Liver (tissue), 9 donors: ENCODE data around the gene CORO7. TPM values are rescaled to one million over a fixed set of nuclear protein-coding genes. Genes with fewer than 3 reads are reported as not detected.

Experiments
- DNase-seq: peaks from one replicate; pipeline ENCODE4 v3.0.0-alpha.2; 2017; ENCODE audit warnings: low spot score
- H3K27ac ChIP-seq, 2 donors: one replicate each; pipeline ENCODE4 v1.7.0; 2013; ENCODE audit warnings: inconsistent platforms in 2 of 2, low read length in 2 of 2, control low read depth in 1 of 2, low read depth in 1 of 2, mild to moderate bottlenecking in 1 of 2
- H3K27me3 ChIP-seq, 4 donors: one replicate each; pipeline versions ENCODE4 v1.6.1 to v1.7.0; 2013; ENCODE audit warnings: low read length in 3 of 4, inconsistent platforms in 1 of 4, mild to moderate bottlenecking in 1 of 4, moderate library complexity in 1 of 4; ENCODE audit not compliant: control insufficient read depth in 4 of 4, insufficient read depth in 4 of 4
- H3K36me3 ChIP-seq, 4 donors: one replicate each; pipeline versions ENCODE4 v1.6.1 to v1.7.0; 2013; ENCODE audit warnings: low read length in 3 of 4, mild to moderate bottlenecking in 3 of 4, low read depth in 1 of 4, moderate library complexity in 1 of 4; ENCODE audit not compliant: control insufficient read depth in 4 of 4, insufficient read depth in 3 of 4
- H3K4me1 ChIP-seq, 4 donors: one replicate each; pipeline versions ENCODE4 v1.6.1 to v1.7.0; 2013; ENCODE audit warnings: low read length in 3 of 4, mild to moderate bottlenecking in 3 of 4, moderate library complexity in 1 of 4; ENCODE audit not compliant: control insufficient read depth in 4 of 4, insufficient read depth in 4 of 4
- H3K4me3 ChIP-seq, 3 donors: one replicate each; pipeline versions ENCODE4 v1.6.1 to v1.7.0; 2013; ENCODE audit warnings: low read length in 3 of 3, control low read depth in 1 of 3, low read depth in 1 of 3, mild to moderate bottlenecking in 1 of 3
- H3K9ac ChIP-seq, 2 donors: one replicate each; pipeline ENCODE4 v1.7.0; 2013; ENCODE audit warnings: low read length in 2 of 2, mild to moderate bottlenecking in 2 of 2, moderate library complexity in 2 of 2, control low read depth in 1 of 2, low read depth in 1 of 2
- H3K9me3 ChIP-seq, 4 donors: one replicate each; pipeline versions ENCODE4 v1.6.1 to v1.7.0; 2013; ENCODE audit warnings: low read length in 3 of 4; ENCODE audit not compliant: control insufficient read depth in 4 of 4
- EGR1 ChIP-seq, 2 donors: IDR thresholded peaks; 2 replicates each; pipeline ENCODE4 v1.6.1; 2016 to 2018; ENCODE audit warnings: antibody characterized with exemption in 2 of 2, low read depth in 2 of 2
- FOXA2 ChIP-seq: IDR thresholded peaks from 2 replicates; pipeline ENCODE4 v1.6.1; 2016; ENCODE audit warnings: antibody characterized with exemption
- HNF4A ChIP-seq, 2 donors: conservative IDR thresholded peaks; 2 replicates each; pipeline ENCODE4 v1.6.1; 2016; ENCODE audit warnings: antibody characterized with exemption in 2 of 2, mild to moderate bottlenecking in 2 of 2
- HNF4G ChIP-seq: IDR thresholded peaks from 2 replicates; pipeline ENCODE4 v1.6.1; 2016; ENCODE audit warnings: antibody characterized with exemption
- NR2F2 ChIP-seq: IDR thresholded peaks from 2 replicates; pipeline ENCODE4 v1.6.1; 2016; ENCODE audit warnings: antibody characterized with exemption
- RAD21 ChIP-seq, 2 donors: IDR thresholded peaks; 2 replicates each; pipeline ENCODE4 v1.6.1; 2016; ENCODE audit warnings: antibody characterized with exemption in 2 of 2, mild to moderate bottlenecking in 2 of 2
- SP1 ChIP-seq: IDR thresholded peaks from 2 replicates; pipeline ENCODE4 v1.6.1; 2018; ENCODE audit warnings: antibody characterized with exemption, mild to moderate bottlenecking
- TAF1 ChIP-seq: conservative IDR thresholded peaks from 2 replicates; pipeline ENCODE4 v1.6.1; 2016; ENCODE audit warnings: antibody characterized with exemption, mild to moderate bottlenecking
- WGBS: extraction: QIAGEN DNeasy Blood & Tissue Kit; methylation state at CpG from one replicate; pipeline ENCODE4 v1.1.7; 2013; 5-methylcytosine and 5-hydroxymethylcytosine counted together
- polyA plus RNA-seq, 2 donors: library from polyadenylated mRNA; stranded (reverse) in 1 of 2; unstranded in 1 of 2; fragments of 200-250 nt in 1 of 2; fragments of >200 nt in 1 of 2; fragmentation: Nextera tagmentation in 1 of 2; extraction: Ambion mirVana in 1 of 2; gene quantifications; one replicate each; pipeline versions ENCODE4 v1.2.1 to v1.2.3, GENCODE V29; 2013 to 2015
- total RNA-seq, 2 donors: library from RNA; depleted of rRNA; stranded (reverse); fragments of >200 nt; gene quantifications; one replicate each; pipeline ENCODE4 v1.2.3, GENCODE V29; 2014
- TF ChIP-seq, protein P1 (sequence below): IDR thresholded peaks from 2 replicates; pipeline ENCODE4 v1.6.1; 2016; ENCODE audit warnings: antibody characterized with exemption, mild to moderate bottlenecking
- TF ChIP-seq, protein P2 (sequence below): IDR thresholded peaks from 2 replicates; pipeline ENCODE4 v1.6.1; 2016; ENCODE audit warnings: antibody characterized with exemption
- TF ChIP-seq, protein P3 (sequence below): fragments of 150-350 bp; IDR thresholded peaks from 2 replicates; pipeline ENCODE4 v1.5.1; 2017; ENCODE audit warnings: improper control_type of control experiment, low read depth, low read length; ENCODE audit not compliant: missing input control
- donor health status: healthy.
- donor health status: healthy.
- donor health status: healthy.
- donor health status: healthy.
- donor health status: healthy.

CORO7 gene
- total and polyA plus RNA-seq, 4 donors = 7.3 to 21.5 (median 13.0) TPM

DNA sequence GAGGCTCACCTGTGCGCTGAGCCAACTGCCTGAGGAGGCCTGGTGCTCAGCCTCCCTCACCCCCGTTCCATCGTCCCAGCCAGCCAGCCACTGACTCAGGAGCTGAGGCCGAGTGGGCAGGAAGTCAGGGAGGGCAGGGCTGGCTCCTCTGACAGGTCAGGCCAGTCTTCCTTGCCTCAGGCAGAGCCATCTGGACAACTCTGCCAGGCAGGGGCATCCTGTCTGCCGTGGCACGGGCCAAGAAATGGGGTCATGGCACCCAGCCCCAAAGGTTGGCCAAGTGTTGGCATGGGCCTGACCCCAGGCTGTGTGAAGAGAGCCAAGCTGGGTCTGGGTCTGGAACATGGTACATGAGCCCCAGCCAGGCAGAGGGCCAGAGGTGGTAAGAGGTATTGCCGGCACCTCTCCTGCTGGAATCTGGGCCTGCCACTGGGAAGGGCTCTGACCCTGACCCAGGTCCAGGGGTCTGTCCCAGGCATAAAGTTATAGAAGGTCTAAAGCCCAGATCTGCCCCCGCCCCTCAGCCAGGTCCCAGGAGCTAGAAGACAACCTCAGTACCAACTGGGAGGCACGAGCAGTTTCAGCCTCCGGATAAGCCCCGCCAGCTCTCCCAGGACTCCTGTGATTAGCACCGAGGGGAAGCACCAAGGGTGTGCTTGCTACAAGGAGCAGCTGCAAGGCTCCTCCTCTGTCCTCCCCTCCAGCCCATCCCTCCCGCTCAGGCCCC, 47.2 kb downstream of the CORO7 start:
- H3K27me3 ChIP-seq = no peaks in the 10 kb centered on the region
- peak overlapping the region in 1 of 2 donors; percentile 53 for H3K27ac ChIP-seq
- WGBS = 62% methylated on average over 13 of the region's 13 CpGs
- H3K4me1 ChIP-seq = peaks cover 5 to 39% (median 29%) of the 10 kb centered on the region in 4 donors
- peaks cover 0 to 4% (median 0%) of the 10 kb centered on the region in 4 donors for H3K36me3 ChIP-seq
- H3K9ac ChIP-seq = no peak overlapping the region
- H3K9me3 ChIP-seq = no peaks in the 10 kb centered on the region
- TF ChIP-seq, protein P1, sequence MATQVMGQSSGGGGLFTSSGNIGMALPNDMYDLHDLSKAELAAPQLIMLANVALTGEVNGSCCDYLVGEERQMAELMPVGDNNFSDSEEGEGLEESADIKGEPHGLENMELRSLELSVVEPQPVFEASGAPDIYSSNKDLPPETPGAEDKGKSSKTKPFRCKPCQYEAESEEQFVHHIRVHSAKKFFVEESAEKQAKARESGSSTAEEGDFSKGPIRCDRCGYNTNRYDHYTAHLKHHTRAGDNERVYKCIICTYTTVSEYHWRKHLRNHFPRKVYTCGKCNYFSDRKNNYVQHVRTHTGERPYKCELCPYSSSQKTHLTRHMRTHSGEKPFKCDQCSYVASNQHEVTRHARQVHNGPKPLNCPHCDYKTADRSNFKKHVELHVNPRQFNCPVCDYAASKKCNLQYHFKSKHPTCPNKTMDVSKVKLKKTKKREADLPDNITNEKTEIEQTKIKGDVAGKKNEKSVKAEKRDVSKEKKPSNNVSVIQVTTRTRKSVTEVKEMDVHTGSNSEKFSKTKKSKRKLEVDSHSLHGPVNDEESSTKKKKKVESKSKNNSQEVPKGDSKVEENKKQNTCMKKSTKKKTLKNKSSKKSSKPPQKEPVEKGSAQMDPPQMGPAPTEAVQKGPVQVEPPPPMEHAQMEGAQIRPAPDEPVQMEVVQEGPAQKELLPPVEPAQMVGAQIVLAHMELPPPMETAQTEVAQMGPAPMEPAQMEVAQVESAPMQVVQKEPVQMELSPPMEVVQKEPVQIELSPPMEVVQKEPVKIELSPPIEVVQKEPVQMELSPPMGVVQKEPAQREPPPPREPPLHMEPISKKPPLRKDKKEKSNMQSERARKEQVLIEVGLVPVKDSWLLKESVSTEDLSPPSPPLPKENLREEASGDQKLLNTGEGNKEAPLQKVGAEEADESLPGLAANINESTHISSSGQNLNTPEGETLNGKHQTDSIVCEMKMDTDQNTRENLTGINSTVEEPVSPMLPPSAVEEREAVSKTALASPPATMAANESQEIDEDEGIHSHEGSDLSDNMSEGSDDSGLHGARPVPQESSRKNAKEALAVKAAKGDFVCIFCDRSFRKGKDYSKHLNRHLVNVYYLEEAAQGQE = no peak
- TF ChIP-seq HNF4A (conservative IDR thresholded peaks at IDR 0.05) (peak in 1 of 2 donors; percentile 27), TAF1 (no peak), HNF4G (no peak)
- TF ChIP-seq, protein P2, sequence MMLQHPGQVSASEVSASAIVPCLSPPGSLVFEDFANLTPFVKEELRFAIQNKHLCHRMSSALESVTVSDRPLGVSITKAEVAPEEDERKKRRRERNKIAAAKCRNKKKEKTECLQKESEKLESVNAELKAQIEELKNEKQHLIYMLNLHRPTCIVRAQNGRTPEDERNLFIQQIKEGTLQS = no peak
- DNase-seq = no peak
- no peak overlapping the region for H3K4me3 ChIP-seq

DNA sequence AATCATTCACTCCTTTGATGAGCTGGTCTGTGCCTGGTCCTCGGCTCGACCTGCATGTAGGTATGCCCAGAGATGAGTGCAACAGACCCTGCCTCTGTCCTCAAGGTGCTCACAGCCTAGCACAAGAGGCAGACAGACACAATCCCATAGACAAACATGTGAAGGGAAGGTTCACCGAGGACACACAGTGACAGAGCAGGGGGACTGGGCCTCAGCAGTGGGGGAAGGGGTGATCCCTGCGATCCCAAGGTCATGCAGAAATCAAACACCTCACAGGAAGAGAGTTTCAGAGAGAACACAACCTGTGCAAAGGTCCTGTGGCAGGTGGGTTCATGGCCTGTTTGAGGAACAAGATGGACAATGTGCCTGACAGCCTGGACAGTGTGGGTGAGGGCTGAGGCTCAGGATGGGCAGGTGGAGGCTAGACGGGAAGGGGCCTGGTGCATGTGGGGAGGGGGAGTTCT, 49.0 kb downstream of the CORO7 start:
- WGBS = 93% methylated on average over 5 of the region's 5 CpGs
- peaks cover 5 to 23% (median 16%) of the 10 kb centered on the region in 4 donors for H3K4me1 ChIP-seq

DNA sequence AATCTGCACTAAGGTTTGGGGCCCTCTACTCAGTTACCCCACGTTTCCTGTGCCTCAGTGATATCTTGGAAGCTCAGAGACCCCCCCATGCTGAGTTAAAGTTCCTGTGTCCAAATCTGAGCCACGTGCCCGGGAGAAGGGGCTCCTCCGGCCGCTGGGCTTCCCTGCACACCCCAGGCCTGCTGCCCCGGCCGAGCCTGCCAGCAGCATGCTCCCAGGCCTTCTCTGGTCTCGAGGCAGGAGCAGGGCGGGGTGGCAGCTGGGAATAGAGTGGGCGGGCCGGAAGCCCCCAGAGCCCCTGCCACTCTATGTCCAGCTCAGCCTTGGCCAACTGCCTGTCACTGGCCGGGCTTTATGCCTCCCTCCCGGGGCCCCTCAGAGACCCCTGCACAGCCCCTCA, 50.4 kb downstream of the CORO7 start:
- Histone ChIP-seq H3K4me1 (peaks cover 5 to 15% (median 10%) of the 10 kb centered on the region in 4 donors), H3K9ac (no peak overlapping the region), H3K4me3 (no peak overlapping the region), H3K36me3 (peaks cover 0 to 4% (median 2%) of the 10 kb centered on the region in 4 donors), H3K27ac (no peak overlapping the region), H3K27me3 (no peaks in the 10 kb centered on the region), H3K9me3 (no peaks in the 10 kb centered on the region)
- no peak for DNase-seq
- 95% methylated on average over 13 of the region's 13 CpGs for WGBS
- TF ChIP-seq RAD21 (IDR thresholded peaks at IDR 0.05) (no peak), HNF4G (no peak)

More for the DNA sequence above, 49.0 kb downstream of the CORO7 start:
- no peak for TF ChIP-seq HNF4G
- no peak for TF ChIP-seq SP1
- TF ChIP-seq, protein P3, sequence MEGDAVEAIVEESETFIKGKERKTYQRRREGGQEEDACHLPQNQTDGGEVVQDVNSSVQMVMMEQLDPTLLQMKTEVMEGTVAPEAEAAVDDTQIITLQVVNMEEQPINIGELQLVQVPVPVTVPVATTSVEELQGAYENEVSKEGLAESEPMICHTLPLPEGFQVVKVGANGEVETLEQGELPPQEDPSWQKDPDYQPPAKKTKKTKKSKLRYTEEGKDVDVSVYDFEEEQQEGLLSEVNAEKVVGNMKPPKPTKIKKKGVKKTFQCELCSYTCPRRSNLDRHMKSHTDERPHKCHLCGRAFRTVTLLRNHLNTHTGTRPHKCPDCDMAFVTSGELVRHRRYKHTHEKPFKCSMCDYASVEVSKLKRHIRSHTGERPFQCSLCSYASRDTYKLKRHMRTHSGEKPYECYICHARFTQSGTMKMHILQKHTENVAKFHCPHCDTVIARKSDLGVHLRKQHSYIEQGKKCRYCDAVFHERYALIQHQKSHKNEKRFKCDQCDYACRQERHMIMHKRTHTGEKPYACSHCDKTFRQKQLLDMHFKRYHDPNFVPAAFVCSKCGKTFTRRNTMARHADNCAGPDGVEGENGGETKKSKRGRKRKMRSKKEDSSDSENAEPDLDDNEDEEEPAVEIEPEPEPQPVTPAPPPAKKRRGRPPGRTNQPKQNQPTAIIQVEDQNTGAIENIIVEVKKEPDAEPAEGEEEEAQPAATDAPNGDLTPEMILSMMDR = no peak
- TF ChIP-seq EGR1 (IDR thresholded peaks at IDR 0.05; ENCODE audit: low read depth in 2 of 2) = no peak
- TF ChIP-seq TAF1 = no peak
- TF ChIP-seq NR2F2 = no peak
- TF ChIP-seq FOXA2 = no peak
- H3K9ac ChIP-seq = no peak overlapping the region
- no peak for DNase-seq
- no peak overlapping the region for H3K27ac ChIP-seq
- peaks cover 0 to 4% (median 1%) of the 10 kb centered on the region in 4 donors for H3K36me3 ChIP-seq
- H3K4me3 ChIP-seq = no peak overlapping the region
- no peaks in the 10 kb centered on the region for H3K9me3 ChIP-seq
- H3K27me3 ChIP-seq = no peaks in the 10 kb centered on the region
